Mucosa of descending colon (tissue), 3 donors: ENCODE results near the gene NFKBIZ. TPM values are rescaled to one million over a fixed set of nuclear protein-coding genes. Genes with fewer than 3 reads are reported as not detected.

Experiments used
- ATAC-seq: fragments of 200-7000 bp; cut with Tn5 transposase; one replicate; pipeline ENCODE4 v1.9.1; 2020; ENCODE audit warnings: mild to moderate bottlenecking, moderate library complexity
- DNase-seq, 3 donors: peaks; one replicate each; pipeline ENCODE4 v3.0.0-alpha.2; 2020
- H3K36me3 ChIP-seq: fragments of 200-600 bp; one replicate; pipeline ENCODE4 v1.8.0; 2021; ENCODE audit warnings: low read depth, mild to moderate bottlenecking
- H3K4me1 ChIP-seq: fragments of 200-600 bp; one replicate; pipeline ENCODE4 v1.8.0; 2021; ENCODE audit warnings: low read depth, mild to moderate bottlenecking
- H3K4me3 ChIP-seq: fragments of 200-600 bp; one replicate; pipeline ENCODE4 v1.8.0; 2021; ENCODE audit warnings: mild to moderate bottlenecking
- H3K9me3 ChIP-seq: fragments of 200-600 bp; one replicate; pipeline ENCODE4 v1.8.0; 2021; ENCODE audit warnings: mild to moderate bottlenecking
- intact Hi-C, 2 donors: fragments of 100-400 bp; cut with DNase I in 1 of 2; cut with micrococcal nuclease in 1 of 2; formaldehyde crosslinking; loops; one replicate each; pipeline versions ENCODE4 v1.11.0 to v1.11.1; 2022; cut with DNase I, micrococcal nuclease
- total RNA-seq, 3 donors: library from RNA; stranded (reverse); fragmentation: NEBNext Ultra II Directional in 2 of 3; extraction: Animal tissue kit (Norgen Biotek cat#: 25700) in 2 of 3; gene quantifications; one replicate each; pipeline versions ENCODE4 v1.2.1 to v1.2.4, GENCODE V29; 2021 to 2023
- TF ChIP-seq, protein P1 (sequence below): fragments of 200-600 bp; IDR thresholded peaks from one replicate; pipeline ENCODE4 v1.8.0; 2022; ENCODE audit warnings: antibody characterized with exemption, mild to moderate bottlenecking
- donor health status: DM: no; HTN: no; CAD: no; lungs with moderate emphysema.
- donor health status: DM: no; HTN: no; CAD: no.
- donor health status: DM: no; HTN: yes; CAD: no.

Gene NFKBIZ
- total RNA-seq, 3 donors from 2014 or later, result 85.0 to 97.5 (median 91.5) TPM

DNA sequence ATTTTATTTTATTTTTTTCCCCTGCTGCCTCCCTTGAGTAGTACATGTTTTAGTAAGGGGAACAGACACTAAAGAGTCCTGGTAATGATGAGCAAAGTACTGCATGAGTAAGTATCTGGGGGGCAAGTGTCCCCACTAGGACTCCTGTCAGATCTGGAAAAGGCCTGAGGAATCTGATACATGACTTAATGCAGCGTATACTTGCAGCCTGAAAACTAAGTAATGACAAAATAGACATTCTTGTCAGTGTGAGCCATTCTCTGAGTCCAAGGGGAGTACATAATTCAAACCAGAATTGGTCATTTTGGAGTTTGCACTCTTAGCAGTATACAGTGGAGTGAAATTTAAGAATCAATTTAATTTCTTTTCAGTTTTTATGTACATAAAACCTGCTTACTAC is 42.8 kb upstream of the NFKBIZ start:
- intact Hi-C loops, result loop anchor here in 1 of 2 donors (10.0 kb wide), 1 partner anchor 728 kb away; no protein-coding TSS in a partner anchor
- TF ChIP-seq, protein P1, sequence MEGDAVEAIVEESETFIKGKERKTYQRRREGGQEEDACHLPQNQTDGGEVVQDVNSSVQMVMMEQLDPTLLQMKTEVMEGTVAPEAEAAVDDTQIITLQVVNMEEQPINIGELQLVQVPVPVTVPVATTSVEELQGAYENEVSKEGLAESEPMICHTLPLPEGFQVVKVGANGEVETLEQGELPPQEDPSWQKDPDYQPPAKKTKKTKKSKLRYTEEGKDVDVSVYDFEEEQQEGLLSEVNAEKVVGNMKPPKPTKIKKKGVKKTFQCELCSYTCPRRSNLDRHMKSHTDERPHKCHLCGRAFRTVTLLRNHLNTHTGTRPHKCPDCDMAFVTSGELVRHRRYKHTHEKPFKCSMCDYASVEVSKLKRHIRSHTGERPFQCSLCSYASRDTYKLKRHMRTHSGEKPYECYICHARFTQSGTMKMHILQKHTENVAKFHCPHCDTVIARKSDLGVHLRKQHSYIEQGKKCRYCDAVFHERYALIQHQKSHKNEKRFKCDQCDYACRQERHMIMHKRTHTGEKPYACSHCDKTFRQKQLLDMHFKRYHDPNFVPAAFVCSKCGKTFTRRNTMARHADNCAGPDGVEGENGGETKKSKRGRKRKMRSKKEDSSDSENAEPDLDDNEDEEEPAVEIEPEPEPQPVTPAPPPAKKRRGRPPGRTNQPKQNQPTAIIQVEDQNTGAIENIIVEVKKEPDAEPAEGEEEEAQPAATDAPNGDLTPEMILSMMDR, result no peak

DNA sequence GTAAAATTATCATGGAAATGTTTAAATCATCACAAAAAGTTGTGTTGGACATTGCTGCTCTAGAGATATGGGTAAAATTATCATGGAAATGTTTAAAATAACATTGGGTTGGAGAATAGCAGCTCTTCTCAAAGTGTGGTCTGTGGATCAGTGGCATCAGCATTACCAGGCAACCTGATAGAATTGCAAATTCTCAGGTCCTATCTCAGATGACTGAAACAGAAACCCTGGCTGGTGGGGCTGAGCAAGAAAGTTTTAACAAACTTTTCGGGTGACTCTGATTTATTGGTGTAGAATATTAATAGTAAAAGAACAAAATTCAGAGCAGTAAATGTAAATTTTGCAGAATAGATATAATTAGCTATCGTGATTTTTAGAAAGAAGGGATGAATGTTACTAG is 41.4 kb upstream of the NFKBIZ start:
- TF ChIP-seq, protein P1, result no peak
- DNase-seq (no peak), ATAC-seq (no peak)
- no peak overlapping the region for H3K4me3 ChIP-seq
- intact Hi-C loops, result loop anchor here in 1 of 2 donors (10.0 kb wide), 1 partner anchor 727 kb away; no protein-coding TSS in a partner anchor
- peaks cover 12% of the 10 kb centered on the region for H3K4me1 ChIP-seq
- no peaks in the 10 kb centered on the region for H3K36me3 ChIP-seq
- H3K9me3 ChIP-seq, result no peaks in the 10 kb centered on the region

More for the DNA sequence above, 42.8 kb upstream of the NFKBIZ start:
- no peak for ATAC-seq
- no peak for DNase-seq
- Histone ChIP-seq H3K9me3 (no peaks in the 10 kb centered on the region), H3K36me3 (no peaks in the 10 kb centered on the region), H3K4me3 (no peak overlapping the region), H3K4me1 (peaks cover 12% of the 10 kb centered on the region)

DNA sequence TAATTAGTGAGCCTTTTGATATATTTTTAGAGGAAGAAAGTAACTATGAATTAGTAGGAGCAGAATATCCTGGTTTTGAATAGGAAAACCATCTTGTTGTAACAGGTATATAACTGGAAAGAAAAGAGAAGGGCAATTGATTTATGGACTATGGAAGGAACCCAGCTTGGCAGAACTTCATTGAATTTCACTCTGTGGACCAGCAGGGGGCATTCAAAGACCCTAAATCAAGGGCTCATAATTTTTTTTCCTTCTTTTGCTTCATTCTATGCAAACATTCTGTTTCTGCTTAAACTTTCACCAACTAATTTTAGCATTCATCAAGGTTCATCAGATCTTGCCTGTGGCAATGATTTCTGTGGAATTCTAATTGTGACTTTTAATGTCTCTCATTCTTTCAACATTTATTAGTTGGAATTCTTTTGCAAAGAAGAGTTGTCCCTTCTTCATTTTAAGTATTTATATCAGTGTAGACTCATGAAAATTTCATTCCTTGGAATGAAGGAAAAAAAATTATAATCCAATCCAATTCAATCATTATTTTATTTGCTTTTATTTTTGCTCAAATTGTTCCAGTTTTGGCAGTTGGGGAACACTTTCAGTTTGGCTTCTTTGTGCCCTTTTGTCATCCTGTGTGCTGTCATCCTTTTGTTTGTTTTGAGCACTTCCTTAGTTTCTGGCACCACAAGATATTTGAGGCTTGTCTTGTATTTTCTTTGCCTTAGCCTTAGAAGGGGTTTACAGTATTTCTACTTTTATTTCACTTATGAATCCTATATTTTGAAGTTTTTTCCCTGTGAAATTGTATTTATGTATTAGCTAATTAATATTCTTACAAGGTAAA is 39.9 kb upstream of the NFKBIZ start:
- H3K9me3 ChIP-seq, result no peaks in the 10 kb centered on the region
- ATAC-seq, result peak; percentile 76
- no peak overlapping the region for H3K4me3 ChIP-seq
- intact Hi-C loops, result loop anchor here (5.0 to 10.0 kb wide), 2 partner anchors 418 to 725 kb away; no protein-coding TSS in a partner anchor
- peak in 1 of 3 donors; percentile 46 for DNase-seq
- H3K36me3 ChIP-seq, result no peaks in the 10 kb centered on the region
- H3K4me1 ChIP-seq, result peaks cover 7% of the 10 kb centered on the region
- TF ChIP-seq, protein P1, result peak; percentile 20

DNA sequence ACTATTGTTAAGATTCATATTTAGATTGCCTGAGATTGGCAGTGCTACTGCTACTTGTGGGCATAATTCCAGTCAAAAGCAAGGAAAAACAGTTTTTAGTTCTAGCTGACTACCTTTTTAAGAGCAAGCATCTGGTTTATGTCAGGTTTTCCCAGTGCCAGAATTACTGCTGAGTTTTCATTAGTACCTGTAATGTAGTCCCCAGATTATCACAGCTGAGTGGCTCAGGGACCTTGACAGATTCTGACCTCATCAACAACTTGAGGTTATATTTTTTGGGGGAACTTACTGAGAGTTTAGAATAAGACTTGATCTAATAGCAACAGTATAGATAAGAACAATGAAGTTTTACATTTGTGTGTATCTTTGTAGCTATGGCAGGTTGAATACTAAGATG is 39.3 kb upstream of the NFKBIZ start:
- ATAC-seq, result no peak
- intact Hi-C loops, result loop anchor here in 1 of 2 donors (5.0 kb wide), 1 partner anchor 417 kb away; no protein-coding TSS in a partner anchor

DNA sequence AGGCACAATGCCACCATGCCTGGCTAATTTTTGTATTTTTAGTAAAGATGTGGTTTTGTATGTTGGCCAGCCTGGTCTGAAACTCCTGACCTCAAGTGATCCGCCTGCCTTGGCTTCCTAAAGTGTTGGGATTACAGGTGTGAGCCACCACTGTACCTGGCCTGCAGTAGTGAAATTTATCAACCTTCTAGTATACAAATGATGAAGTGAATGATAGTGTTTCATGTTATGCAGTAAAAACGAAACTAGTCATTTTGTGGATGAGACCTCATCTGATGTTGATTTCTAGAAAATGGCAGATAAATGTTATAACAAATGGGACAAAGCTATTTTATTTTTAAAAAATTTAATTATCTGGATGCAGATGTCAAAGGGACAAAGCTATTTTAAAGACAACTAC is 37.4 kb upstream of the NFKBIZ start:
- ATAC-seq (no peak), DNase-seq (no peak)
- Histone ChIP-seq H3K4me1 (peaks cover 7% of the 10 kb centered on the region), H3K9me3 (no peaks in the 10 kb centered on the region), H3K4me3 (no peak overlapping the region), H3K36me3 (no peaks in the 10 kb centered on the region)
- intact Hi-C loops, result loop anchor here (2.0 to 5.0 kb wide), 2 partner anchors 413 to 415 kb away; no protein-coding TSS in a partner anchor
- TF ChIP-seq, protein P1, result no peak

More for the DNA sequence above, 39.3 kb upstream of the NFKBIZ start:
- DNase-seq, result no peak
- no peaks in the 10 kb centered on the region for H3K9me3 ChIP-seq
- peaks cover 7% of the 10 kb centered on the region for H3K4me1 ChIP-seq
- H3K36me3 ChIP-seq, result no peaks in the 10 kb centered on the region
- H3K4me3 ChIP-seq, result no peak overlapping the region
- TF ChIP-seq, protein P1, result no peak
